Measurements from ENCODE around the gene ITSN2.

Gene ITSN2

DNA sequence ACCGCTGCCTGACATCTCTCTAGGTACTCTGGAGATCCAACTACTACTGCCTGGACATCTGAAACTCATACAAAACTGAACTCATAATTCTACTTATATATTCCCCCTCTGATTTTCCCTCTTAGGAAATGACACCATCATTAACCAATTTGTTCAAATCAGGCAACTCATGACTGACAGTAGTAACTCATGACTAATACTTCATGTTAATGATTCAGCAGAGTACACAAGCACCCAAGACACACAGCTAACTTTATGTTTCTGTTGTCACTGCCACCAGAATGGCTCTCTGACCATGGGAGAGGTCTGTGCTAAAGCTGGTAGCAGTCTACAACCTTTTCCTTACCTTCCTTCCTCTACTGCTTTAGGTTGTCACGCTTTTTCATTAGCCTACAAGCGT, 91.1 kb downstream of the ITSN2 start:
- no peak for DNase-seq (ENCODE audit: low read depth in 2 of 2)

DNA sequence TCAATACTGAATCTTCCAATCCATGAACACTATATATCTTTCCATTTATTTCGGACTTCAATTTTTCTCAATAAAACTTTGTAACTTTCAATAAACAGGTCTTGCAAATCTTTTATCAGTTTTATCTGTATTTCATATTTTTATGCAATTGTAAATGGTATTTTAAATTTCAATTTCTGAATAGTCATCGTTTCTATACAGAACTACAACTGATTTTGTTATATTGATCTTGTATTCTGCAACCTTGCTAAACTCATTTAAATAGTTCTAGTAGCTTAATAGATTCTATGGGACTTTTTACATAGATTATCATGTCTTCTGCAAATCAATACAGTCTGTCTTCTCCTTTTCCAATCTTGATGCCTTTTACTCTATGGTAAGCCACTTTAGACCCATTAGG, 95.1 kb downstream of the ITSN2 start:
- DNase-seq (ENCODE audit: low read depth in 2 of 2) = no peak

DNA sequence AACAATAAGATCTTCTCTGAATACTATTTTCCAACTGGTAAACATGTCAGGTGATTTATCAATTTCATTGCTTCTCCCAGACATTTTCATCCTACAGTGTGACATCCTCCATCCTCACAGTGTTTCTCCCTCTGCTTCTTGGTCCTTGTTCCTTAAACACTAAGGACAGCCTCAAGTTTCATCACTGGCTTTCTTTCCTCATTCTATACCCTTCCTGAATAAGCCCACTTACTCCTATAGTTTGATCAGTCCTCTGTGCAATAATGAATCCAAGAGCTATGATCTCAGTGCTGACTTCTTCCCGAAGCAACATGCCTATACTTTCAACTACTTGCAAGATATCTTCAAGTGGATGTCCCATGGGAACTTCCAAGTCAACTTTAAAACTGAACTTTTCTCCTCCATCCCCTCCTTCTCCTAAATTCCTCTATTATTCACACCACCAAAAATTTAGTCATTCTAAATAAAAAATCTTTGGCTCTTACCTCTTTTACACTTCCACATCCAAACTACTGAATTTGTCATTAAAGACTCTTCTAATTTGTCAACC, 97.8 kb downstream of the ITSN2 start:
- no peak for DNase-seq (ENCODE audit: low read depth in 2 of 2)

DNA sequence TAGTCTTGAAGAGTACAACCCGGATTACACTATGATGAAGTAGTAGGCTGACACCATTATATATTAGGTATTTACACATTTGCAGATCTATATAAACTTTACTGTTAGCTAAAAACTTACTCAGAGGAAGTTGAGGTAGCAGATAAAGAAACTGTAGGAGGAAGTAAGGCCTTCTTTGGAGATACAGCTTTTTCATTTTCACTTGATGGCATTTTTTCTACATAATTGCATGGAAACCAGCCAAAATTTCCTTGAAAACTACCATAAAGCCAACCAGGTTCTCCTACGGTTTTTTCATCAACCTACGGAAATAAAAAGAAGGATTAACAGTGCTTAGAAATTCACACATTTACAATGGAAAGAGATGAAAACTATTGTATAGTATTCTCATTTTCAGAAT, 98.9 kb downstream of the ITSN2 start:
- DNase-seq (ENCODE audit: low read depth in 2 of 2) = no peak

DNA sequence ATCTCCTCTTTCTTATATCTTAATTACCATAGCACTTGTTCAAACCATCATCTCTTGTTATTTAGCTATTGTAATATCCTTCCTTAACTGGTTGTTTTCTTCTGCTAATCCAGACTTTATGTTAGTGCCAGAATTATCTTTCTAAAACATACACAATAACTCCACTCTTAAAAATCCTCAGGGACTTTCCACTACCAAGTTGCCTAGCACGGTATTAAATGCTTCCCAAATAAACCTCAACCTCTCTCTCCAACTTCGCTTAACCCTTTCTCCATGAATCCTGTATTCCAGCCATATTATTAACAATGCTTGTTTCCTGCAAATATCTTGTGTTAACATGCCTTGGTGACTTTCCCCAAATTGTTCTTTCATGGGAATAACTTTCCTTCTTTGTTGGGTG, 101.0 kb downstream of the ITSN2 start:
- no peak for DNase-seq (ENCODE audit: low read depth in 2 of 2)

DNA sequence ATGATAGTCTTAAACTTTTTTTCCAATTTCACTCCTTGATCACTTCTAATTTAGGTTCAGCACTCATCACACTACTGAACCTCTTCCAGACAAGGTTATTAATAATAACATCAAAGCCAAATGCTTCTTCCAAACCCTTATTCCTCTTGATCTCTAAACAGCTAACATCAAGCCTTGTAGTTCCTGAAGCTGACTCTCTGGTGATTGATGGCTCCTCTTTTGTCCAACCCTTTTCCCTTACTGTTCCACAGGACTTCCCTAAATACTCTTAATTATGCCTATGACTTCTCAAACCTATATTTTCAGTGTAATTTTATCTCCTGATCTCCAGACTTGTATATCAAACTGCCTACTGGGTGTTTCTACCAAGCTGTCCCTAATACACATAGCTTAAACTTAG, 101.6 kb downstream of the ITSN2 start:
- DNase-seq (ENCODE audit: low read depth in 2 of 2) = no peak

DNA sequence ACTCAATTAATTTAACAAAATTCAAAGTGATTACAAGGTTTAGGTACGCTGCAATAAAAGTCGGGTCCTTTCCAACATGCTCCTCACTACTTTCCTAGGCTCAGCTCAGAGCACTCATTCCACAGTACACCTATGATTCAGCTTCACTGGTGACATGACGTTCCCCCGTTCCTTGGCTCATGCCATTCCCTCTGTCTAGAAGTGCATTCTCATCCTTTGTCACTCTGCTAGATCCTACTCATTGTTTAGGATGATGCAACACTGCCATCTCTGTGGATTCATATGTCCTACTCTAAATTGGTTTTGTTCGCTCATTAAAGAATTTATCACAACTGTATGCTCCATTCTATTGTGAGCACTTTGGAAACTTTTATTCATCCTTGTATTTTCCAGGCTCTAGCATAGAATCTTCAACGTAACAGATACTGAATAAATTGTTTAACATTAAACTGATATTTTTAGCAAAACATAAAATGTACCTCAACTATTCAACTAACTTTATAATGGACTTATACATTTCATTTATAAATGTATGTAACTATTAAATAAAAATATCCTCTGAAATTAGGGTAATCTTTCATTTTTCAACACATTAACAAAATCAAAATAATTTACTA, 106.9 kb downstream of the ITSN2 start:
- DNase-seq (ENCODE audit: low read depth in 2 of 2) = no peak

DNA sequence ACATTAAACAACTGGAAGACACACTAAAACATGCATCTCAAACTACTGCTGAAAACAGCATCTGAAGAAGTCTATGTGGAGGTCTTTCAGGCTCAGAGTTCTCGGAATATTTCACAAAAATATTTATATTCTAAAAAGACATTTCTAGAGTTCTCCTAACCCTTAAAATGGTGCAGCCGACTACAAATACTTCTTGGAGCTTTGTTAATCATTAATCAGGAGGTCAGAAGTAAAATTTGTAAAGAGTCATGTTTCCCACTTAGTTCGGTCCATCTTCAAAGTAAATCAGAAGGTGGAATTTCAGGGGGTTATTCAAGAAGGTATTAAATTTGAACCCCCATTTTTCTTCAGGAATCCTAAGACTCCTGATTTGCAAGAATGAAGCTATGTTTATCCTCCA, 112.7 kb downstream of the ITSN2 start:
- DNase-seq (ENCODE audit: low read depth in 2 of 2) = no peak

DNA sequence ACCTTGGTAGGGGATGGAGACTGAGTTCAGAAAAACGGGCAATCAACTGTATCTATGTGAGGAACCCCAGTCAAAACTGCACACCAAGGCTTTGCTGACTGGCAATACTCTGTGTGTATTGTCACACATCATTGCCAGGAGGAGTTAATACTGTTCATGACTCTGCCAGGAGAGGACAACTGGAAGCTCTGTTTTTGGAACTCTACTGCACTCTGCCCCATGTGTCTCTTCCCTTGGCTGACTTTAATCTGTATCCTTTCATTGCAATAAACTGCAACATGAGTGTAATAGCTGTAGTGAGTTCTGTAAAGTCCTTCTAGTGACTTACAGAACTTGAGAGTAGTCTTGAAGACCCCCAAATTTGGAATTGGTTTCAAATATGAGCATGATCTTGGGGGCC, 113.2 kb downstream of the ITSN2 start:
- DNase-seq (ENCODE audit: low read depth in 2 of 2) = no peak

DNA sequence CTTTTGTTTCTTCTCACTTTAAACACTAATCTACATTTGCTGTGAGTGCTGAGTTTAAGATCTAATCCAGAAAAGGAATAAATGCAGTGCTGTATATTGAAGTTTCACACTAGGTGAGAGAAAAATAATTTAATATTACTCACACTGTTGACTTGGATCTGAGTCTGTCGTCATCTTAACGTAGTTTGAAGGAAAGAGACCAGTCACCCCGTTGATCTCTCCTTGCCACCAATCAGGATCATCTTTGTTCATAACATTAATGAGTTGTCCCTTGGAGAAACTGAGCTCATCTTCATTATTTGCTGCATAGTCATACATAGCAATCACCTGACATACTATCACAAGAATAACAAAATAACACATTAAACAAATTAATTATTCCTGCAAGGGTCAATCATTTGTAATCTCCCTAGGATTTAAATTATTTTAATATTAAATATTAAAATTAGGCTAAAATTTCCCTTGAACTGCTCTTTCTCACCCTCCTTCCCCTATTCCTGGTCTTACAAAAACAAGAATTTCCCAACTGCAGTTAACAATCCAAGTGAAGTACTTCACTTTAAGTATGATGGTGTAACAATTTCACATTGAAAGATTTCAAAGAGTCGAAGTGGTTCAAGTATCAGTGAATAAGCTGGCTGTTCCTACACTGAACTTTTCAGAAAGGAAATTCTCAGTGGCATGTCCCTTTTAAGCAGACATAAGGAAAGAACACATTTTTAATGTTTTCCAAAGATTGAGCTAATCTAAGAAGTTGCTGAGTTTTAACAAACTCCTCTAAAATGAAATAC, 114.2 kb downstream of the ITSN2 start:
- no peak for DNase-seq (ENCODE audit: low read depth in 2 of 2)

DNA sequence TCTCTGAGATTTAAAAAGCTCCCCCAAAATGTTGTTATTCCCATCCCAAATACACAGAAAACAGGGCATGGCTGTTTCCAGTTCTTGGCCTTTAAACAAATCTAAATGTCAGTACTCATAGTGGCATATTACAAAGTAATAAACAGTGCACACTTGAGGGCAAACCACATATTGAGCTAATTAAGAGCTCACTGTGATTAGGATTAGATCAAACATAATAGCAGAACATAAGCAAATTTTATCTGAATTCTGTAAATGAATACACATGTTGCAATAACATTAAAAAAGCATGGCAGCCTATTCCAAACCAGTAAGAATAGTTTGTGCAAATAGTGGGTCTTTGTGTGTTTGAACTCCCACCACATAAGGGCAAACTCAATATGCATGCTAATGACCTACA, 118.8 kb downstream of the ITSN2 start:
- no peak for DNase-seq (ENCODE audit: low read depth in 2 of 2)

DNA sequence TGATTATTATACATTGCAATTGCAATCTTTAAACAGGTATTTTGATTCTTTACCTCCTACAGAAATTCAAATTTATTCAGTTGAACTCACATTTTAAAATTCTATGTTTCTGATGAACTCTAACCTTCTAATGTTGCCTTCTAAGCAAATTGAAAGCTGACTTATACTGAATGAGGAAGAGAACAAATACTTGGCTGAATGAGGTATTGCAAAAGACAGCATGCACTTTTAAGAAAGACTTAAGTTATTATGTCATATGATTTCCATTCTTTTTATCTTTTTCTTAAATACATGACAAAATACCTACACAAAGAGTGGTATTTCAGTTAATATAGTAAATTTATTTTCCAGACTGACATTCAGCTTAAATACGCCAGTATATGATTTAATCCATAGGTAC, 120.8 kb downstream of the ITSN2 start:
- no peak for DNase-seq (ENCODE audit: low read depth in 2 of 2)

DNA sequence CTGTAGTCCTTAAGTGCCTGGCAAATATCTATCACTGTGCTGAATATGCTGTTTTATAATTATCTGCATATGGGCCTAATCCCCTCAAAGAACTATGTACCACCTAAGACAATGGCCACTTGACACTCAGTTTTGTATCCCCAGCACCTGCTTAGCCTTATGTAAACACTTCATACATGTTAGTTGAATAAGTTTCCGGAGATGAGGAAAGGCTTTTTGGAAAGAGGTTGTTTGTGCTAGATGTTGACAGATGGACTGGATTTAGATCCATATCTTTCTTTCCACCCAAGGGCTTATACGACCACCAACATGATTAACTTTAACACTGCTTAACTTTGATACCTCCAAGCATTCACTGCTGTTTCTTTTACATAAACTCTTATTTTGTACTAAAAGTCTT, 122.2 kb downstream of the ITSN2 start:
- no peak for DNase-seq (ENCODE audit: low read depth in 2 of 2)

DNA sequence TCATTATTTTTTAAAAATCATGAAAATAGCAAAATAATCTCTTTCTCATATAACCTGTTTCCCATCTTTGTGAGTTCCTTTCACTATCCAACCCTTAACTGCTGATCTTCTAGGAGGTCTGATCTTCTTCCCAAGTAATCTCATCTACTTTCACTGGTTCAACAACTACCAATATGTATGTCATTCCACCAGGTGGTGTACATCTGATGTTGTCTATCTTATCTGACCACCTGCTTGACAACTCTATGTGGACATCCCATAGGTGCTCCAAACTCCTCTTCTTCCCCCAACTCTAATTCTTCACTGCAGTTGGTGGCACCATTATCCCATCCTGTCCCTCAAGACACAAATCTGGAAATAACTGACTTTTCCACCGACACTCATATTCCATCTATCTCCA, 123.0 kb downstream of the ITSN2 start:
- DNase-seq (ENCODE audit: low read depth in 2 of 2) = no peak

DNA sequence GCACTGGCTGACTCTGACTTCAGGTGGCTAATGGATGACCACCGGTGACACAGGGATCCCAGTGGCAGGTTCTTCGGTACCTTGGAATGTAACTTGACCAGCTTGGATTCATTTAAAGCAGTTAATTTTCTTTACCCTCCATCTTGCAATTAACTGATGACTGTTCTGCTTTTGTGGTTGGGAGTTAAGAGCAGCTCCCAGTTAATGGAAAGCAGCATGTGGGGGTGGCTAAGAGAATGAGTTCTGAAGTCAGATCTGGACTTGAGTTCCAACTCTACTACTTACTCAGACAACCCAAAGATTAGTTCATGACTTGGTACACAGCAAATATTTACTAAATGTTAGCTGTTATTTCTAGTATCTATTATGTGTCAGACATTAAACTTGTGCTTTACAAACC, 127.0 kb downstream of the ITSN2 start:
- no peak for DNase-seq (ENCODE audit: low read depth in 2 of 2)

DNA sequence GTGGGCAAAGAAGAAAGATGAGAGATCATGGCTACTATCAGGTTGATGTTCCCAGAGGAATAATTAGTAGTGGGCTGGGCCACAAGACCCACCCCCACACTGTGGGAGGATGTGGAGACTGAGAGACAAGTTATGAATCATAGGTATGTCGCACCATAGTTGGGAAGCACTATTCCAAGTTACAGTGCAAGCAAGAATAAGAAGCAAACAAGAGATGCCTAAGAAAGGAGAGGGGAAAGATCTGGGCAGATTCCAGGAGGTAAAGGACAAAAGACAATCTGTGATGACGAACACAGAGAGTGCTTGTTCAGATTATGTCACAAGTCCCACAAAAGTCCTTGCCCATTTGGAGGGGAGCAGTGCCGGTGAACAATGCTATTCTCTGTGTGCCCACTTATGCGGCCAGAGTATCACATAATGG, 128.9 kb downstream of the ITSN2 start:
- no peak for DNase-seq (ENCODE audit: low read depth in 2 of 2)

DNA sequence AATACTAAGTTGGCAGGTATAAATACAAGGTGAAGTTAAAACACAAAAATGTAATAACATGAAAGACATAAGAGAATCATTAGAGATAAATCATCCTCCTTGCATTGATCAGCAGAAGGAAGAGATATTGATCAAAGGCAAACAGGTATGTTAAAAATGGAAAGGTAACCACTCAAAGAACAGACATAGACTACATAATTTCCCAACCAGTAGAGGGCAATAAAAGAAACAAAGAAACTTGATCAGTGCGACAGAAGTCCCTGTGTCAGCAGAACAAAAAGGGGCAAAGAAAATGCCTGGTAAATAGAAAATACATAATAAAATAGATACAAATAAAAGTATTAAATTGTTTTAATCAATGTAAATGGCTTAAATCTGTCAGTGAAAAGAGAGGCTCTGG, 131.9 kb downstream of the ITSN2 start:
- no peak for DNase-seq (ENCODE audit: low read depth in 2 of 2)

DNA sequence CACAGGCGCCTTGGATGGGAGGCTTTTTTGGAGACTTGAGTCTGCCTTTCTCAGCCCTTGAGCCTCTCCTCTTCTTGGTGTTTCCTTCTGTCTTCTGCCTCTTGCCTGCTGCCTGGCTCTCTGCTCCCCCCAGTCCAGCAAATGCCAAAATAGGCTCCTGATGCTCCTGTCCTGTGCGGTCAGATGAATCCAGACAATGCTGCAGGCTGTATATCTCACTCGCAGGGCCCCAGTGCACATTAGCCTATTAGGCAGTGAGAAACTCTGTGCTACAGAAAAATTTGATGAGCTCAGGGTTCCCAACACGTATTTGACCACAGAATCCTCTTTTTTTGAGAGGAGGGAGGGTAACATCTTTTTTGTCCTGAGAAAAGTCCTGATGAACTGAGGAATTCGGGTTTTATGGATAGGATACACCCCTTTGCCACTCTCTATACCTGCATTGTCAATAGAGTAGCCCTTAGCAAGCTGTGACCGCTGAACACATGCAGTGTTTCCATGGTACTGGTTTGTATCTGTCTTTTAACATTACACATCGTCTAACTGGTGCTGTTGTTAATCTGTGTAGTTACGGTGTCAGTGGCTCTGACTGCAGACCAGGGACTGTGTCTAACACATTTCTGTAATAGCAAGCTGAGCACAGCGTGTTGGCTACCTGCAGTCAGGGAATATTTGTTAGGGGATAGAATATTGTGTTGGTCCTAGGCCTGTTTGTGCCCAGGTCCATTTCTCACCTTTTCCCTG, 134.7 kb downstream of the ITSN2 start:
- DNase-seq (ENCODE audit: low read depth in 2 of 2) = no peak

DNA sequence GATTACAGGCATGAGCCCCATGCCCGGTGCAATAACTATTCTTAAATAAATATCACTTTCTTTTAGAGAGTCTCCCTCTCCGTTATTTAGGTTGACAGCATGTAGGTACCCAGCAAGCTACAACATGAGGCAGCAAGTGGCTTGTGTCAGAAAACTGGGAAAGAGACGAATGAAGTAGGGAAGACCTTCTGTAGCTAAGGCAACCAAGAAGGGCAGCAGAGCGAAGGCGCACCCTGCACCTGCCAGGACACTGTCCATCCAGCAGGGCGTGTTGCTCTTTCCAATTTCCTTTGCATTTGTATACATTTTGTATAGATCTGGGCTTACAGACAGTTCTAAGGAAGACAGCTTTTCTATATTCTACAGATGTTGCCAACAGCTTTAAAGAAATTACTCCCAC, 137.4 kb downstream of the ITSN2 start:
- DNase-seq (ENCODE audit: low read depth in 2 of 2) = no peak

DNA sequence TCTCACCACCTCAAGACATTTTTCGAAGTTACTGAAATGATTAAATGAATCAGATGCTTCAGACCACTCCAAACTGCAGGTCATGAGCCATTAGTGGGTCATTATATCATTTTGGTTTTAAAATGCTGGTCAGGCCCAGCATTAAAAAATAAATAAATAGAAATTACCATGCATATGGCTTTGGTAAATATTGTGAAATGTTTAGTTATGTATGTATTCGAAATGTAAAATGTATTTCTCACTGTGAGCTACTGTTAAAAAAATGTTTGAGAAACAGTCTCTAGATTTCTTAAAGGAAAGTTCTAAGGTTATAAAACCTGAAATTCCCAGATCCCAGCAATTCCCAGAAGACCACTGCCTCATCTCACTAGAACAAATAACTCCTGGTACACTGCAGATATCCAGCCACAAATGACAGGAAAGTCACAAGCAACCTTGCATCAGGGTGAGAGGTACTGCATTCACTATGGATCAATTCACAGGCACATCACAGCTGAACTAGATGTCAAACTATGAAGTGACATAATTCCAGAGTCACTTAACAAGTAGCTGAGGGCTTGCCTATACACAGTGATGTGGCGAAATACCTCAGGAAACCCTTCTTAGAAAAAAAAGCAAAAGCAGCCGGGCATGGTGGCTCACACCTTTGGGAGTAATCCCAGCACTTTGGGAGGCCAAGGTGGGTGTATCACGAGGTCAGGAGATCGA, 138.8 kb downstream of the ITSN2 start:
- no peak for DNase-seq (ENCODE audit: low read depth in 2 of 2)

DNA sequence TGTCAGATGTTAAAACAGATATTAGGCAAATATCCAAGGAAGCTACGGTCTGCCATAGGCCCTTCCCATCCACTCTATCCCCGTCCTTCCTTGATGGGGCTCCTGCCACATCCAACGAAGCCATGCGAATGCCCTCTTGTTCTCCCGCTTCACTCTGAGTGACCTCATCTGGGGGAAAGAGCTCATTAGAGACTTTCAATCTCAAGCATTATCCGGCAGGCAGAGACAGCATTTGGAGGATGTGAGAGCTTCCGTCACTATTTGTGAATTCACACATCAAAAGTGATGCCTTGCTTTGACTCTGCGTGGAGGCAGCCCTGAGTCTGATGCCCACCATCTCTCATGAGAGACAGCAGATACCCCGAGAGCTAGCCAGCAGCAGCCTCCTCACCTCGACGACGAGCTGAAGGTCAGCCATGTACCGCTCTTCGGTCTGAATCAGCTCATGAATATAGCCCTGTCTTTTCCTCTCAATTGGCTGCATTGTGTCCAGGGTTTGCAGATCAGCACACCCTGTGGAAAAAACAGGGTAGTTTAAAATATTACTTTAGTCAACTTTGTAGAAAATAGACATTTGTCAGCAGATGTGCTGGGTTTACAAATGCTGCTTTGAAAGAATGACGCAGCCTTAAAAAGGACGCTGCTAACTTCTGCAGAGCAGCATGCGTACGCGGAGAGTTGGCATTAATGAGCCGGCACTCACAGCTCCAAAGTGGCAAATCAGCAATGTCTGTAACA, 139.6 kb downstream of the ITSN2 start:
- DNase-seq (ENCODE audit: low read depth in 2 of 2) = no peak

All from stimulated activated CD8-positive, alpha-beta memory T cell treated with anti-CD3 and anti-CD28 coated beads, Interleukin-2, amount 100 ng/mL, for 48 hours (primary cell).